Stimulated activated CD4-positive, alpha-beta T cell treated with anti-CD3 and anti-CD28 coated beads, TNF-alpha, amount 100 ng/mL, for 4 hours (primary cell): ENCODE measurements around the gene OSGEPL1.
"Not testable (repeated sequence)": the region's sequence is repeated elsewhere in the genome, so short reads cannot be mapped to it uniquely, and the experiment has no call there.

Experiments
- DNase-seq, 3 experiments: peaks; one replicate each; pipeline ENCODE4 v3.0.0-alpha.2; 2020; ENCODE audit warnings: low read depth in 3 of 3

The OSGEPL1 gene

GRCh38 chr2:189751080-189751658, 11.4 kb downstream of the OSGEPL1 start:
- DNase-seq: no peak

- DNase-seq: no peak
These were observed 33.2 kb downstream of the OSGEPL1 start for GRCh38 chr2:189729430-189729829.

- DNase-seq: no peak
These were observed 35.7 kb downstream of the OSGEPL1 start for GRCh38 chr2:189726849-189727248.

- DNase-seq: no peak
These were observed 36.3 kb downstream of the OSGEPL1 start for GRCh38 chr2:189726271-189726670.

GRCh38 chr2:189723192-189723591, 39.4 kb downstream of the OSGEPL1 start:
- no peak for DNase-seq

GRCh38 chr2:189719571-189719970, 43.0 kb downstream of the OSGEPL1 start:
- DNase-seq: no peak

GRCh38 chr2:189717593-189717992, 45.0 kb downstream of the OSGEPL1 start:
- not testable (repeated sequence) for DNase-seq

- DNase-seq: no peak
These were observed 52.9 kb downstream of the OSGEPL1 start for GRCh38 chr2:189709501-189710221.

- DNase-seq: no peak
These were observed 60.5 kb downstream of the OSGEPL1 start for GRCh38 chr2:189702071-189702470.

- no peak for DNase-seq
These were observed 61.9 kb downstream of the OSGEPL1 start for GRCh38 chr2:189700681-189701080.

GRCh38 chr2:189698020-189698887, 64.3 kb downstream of the OSGEPL1 start:
- DNase-seq: no peak
